HG03108 (cell line): ENCODE results near the gene PLCXD1.
"Not testable (repeated sequence)": the region's sequence is repeated elsewhere in the genome, so short reads cannot be mapped to it uniquely, and the experiment has no call there.

Experiments
- ATAC-seq: cut with Tn5 transposase; IDR thresholded peaks from one replicate; pipeline ENCODE4 v1.9.1; 2021; ENCODE audit warnings: moderate library complexity; ENCODE audit not compliant: unreplicated experiment

Gene PLCXD1

DNA sequence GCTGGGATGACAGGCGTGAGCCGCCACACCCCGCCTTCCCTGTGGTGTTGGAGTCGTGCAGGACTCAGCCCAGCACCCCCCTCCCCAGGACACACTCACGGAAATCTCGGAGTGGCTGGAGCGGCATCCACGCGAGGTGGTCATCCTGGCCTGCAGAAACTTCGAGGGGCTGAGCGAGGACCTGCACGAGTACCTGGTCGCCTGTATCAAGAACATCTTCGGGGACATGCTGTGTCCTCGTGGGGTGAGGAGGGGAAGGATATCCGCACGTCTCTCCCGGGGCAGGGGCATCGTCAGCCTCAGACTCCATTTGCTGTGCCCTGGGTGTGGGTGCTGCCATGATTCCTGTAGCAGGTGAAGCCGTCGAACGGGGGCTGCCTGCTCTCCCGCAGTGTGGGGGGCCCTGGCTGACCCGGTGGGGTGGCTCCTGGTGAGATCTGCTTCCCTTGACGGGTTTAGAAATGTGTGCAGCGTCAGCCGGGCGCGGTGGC is 10.3 kb downstream of the PLCXD1 start:
- no peak for ATAC-seq

DNA sequence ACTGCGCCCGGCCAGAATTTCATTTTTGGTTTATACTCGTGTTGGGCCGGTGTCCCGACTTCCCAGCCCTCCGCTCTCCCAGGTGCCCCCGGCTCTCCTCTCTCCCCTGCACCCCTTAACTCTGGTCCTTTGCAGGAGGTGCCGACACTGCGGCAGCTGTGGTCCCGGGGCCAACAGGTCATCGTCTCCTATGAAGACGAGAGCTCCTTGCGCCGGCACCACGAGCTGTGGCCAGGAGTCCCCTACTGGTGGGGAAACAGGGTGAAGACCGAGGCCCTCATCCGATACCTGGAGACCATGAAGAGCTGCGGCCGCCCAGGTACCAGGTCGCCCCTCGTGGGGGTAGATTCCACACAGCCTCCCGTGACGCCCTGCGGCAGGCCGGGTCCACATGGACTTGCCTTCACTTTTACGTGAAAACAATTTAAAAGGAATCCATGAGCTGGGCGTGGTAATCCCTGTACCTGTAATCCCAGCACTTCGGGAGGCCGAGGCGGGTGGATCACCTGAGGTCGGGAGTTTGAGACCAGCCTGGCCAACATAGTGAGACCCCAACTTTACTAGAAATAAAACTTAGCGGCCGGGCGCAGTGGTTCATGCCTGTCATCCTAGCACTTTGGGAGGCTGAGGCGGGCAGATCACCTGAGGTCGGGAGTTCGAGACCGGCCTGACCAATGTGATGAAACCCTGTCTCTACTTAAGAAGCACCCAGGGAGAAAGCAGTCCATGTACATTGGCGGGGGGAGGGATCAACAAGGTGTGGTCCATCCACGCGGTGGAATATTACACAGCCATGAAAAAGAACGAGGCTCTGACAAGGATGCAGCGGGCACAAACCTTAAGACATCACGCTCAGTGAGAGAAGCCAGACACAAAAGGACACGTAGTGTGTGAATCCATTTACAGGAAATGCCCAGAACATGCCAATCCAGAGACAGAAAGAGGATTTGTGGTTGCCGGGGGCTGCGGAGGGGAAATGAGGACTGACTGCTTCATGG is 12.0 kb downstream of the PLCXD1 start:
- no peak for ATAC-seq

DNA sequence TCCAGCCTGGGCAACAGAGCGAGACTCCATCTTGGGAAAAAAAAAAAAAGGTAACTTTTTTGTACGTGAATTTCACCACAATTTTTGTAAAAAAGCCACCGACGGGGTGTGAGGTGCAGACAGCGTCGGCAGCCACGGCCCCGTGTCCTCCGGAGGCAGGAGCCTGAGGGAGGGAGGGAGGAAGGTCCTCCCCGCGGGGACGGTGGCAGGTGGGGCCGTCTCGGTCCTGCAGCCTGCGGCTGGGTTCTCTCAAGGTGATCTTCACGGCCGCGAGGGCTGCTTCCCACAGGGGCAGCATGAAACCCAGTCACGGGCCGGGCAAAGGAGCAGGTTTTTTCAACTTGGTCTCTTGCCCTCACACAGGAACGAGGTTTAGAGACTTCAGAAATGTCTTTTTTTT is 14.0 kb downstream of the PLCXD1 start:
- ATAC-seq: no peak

DNA sequence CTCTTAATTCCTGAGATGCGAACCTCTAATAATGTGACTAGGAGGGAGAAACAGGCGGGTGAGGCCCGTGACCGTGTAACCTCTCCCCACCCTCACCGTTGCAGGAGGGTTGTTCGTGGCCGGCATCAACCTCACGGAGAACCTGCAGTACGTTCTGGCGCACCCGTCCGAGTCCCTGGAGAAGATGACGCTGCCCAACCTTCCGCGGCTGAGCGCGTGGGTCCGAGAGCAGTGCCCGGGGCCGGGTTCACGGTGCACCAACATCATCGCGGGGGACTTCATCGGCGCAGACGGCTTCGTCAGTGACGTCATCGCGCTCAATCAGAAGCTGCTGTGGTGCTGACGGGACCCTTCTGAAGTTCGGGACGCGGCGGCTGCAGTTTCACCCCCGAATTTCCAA is 17.8 kb downstream of the PLCXD1 start:
- no peak for ATAC-seq

DNA sequence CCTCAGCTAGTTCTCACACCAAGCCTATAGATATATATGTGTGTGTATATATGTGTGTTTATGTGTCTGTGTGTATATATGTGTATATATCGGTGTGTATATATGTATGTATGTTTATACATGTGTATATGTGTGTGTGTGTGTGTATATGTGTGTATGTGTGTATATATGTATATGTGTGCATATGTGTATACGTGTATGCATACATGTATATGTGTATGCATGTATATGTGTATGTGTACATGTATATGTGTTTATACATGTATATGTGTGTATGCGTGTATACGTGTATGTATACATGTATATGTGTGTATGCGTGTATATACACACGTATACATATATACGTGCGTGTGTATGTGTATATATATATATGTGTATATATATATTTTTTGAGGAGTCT is 19.2 kb downstream of the PLCXD1 start:
- ATAC-seq: no peak

DNA sequence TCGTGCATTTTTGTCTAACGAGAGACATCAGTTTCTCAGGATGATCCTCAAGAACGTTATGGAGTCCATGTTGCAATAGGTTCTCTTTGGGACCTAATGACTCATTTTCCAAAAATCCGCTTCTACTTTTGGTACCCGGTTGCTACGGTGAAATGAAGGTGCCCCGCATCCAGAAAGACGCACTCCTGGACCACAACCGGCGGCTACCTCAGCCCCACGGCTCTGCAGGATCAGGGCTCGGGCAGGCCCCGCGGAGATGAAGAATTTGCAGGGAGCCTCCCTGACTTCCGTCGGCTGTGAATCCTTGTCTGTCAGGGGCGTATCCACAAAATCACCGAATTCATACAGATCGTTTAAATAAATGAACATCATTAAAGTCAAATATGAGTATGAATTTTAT is 21.8 kb downstream of the PLCXD1 start:
- ATAC-seq: no peak

DNA sequence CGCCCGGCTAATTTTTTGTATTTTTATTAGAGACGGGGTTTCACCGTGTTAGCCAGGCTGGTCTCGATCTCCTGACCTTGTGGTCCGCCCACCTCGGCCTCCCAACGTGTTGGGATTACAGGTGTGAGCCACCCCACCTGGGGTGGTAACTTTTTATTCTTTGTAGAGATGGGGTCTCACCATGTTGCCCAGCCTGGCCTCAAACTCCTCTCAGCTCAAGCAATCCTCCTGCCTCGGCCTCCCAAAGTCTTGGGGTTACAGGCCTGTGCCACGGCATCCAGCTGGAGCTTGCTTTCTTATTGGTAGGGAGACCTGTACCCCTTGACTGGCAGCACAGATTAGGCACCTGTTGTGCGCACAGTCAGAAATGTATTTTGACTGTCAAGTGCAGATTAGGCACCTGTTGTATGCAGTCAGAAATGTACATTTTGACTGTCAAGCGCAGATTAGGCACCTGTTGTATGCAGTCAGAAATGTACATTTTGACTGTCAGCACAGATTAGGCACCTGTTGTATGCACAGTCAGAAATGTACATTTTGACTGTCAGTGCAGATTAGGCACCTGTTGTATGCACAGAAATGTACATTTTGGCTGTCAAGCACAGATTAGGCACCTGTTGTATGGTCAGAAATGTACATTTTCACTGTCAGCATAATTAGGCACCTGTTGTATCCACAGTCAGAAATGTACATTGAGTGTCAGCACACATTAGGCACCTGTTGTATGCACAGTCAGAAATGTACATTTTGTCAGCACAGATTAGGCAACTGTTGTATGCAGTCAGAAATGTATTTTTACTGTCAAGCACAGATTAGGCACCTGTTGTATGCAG is 24.8 kb downstream of the PLCXD1 start:
- ATAC-seq: not testable (repeated sequence)

DNA sequence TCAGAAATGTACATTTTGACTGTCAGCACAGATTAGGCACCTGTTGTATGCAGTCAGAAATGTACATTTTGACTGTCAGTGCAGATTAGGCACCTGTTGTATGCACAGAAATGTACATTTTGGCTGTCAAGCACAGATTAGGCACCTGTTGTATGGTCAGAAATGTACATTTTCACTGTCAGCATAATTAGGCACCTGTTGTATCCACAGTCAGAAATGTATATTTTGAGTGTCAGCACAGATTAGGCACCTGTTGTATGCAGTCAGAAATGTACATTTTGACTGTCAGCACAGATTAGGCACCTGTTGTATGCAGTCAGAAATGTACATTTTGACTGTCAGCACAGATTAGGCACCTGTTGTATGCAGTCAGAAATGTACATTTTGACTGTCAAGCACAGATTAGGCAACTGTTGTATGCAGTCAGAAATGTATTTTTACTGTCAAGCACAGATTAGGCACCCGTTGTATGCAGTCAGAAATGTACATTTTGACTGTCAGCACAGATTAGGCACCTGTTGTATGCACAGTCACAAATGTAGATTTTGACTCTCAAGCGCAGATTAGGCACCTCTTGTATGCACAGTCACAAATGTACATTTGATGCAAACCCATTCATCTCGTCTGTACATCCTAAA is 25.6 kb downstream of the PLCXD1 start:
- ATAC-seq: not testable (repeated sequence)

DNA sequence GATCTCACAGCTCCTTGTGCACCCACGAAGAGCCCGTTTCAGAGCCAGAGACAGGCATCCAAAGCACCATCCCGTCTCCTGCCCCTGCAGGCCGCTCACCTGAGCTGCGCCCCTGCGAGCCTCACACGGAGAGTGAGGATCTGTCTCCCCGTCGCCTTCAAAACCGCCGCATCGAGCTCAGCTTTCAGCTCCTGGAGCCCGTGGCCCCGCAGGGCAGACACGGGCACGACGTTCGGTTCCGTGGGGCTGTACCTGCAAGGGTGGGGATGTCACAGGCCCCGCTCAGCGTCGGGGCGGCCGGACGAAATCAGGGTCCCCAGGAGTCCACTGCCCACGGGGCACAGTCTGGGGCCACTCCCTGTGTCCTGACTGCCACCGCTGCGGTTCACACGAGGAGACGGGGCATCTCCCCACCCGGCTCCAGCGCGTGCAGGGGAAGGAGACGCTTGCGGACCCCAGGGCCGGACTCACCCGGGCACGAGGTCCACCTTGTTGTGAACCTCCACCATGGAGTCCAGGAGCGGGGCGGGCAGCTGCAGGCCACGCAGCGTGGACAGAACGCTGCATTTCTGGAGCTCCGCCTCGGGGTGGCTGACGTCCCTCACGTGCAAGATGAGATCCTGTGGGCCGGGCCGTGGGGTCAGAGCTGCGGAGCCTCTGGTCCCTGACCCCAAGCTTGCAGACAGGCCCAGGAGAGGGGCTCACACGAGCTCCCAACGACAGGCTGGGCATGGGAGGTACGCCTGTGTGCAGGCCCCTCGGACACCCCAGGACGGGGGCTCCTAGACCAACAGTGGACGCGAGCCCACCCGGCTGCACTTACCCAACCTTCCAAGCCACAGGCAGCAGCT is 26.3 kb downstream of the PLCXD1 start:
- ATAC-seq: no peak

DNA sequence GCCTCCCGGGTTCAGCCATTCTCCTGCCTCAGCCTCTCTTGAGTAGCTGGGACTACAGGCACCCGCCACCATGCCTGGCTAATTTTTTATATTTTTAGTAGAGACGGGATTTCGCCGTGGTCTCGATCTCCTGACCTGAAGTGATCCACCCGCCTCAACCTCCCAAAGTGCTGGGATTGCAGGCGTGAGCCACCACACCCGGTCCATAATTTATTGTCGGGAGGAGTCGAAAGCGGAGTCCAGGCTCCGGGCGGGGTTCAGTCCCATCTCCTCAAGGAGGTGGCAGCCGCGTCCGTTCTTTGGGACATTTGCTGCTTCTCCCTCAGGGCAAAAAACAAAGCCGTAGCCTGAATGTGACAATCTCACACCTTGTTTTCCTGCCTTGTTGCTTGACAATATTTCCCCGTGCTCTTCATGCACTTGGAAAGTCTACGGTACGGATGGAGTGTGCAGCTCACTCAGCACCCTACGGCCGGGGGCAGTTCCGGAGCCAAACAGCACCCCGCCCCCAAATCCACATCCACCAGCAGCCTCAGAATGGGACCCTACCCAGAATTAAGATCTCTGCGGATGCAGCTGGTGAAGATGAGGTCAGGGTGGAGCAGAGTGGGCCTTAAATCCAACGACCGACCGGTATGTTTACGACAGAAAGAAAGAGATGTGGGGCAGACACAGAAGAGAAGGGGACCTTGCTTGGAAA is 27.8 kb downstream of the PLCXD1 start:
- ATAC-seq: no peak

DNA sequence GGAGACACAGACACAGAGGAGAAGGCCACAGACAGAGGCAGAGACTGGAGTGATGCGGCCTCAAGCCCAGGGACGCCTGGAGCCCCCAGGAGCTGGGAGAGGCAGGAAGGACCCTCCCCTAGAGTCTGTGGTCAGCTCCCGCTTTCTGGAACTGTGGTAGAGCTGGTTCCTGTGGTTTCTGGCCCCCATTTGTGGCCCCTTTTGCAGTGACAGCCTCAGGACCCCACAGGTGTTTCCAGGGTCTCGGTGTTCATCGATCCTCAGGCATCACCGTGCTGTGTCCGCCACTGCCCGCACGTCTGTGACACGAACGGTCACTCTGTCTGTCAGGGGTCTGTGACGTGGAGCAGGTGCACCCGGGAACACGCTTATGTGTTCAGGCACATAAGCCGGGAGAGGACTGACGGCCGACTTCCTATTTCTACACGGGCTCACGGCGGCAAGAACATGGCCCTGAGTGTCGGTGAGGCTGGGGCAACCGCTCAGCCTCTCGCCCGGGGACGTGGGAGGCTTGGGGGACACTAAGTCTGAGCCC is 29.5 kb downstream of the PLCXD1 start:
- no peak for ATAC-seq

DNA sequence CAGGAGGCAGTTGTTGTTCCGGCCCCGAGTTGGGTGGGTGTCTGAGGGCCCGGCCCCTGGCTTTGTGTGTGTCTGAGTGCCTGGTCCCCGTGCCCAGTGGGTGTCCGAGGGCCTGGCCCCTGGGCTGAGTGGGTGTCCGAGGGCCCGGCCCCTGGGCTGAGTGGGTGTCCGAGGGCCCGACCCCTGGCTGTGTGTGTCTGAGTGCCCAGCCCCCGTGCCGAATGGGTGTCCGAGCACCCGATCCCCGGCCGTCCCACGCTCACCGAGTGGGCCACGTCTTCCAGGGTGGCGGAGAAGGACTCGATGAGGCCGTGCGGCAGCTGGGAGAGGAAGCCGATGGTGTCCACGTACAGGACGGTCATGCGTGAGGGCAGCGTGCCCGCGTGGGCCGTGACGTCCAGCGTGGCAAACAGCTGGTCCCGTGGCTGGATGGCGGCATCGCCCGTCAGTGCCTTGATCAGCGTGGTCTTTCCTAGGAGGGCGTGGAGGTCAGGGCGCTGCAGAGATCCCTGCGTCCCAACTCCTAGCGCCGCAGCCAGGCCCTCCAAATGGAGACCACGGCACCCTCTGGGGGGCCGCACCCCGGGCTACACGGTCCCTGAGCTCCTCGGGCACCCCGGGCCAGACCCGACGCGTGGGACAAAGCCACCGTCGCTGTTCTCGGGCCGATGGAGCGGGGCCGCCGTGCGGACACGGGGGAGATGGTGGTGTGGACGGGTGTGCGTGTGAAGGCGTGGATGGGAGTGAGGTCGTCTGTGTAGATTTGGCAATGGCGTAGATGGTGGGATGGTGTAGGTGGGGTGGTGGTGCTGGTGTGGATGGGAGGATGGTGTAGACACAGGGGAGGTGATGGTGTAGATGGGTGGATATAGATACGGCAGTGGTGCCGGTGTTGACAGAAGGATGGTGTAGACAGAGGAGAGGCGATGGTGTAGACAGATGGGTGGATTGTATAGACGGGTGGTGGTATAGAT is 30.3 kb downstream of the PLCXD1 start:
- ATAC-seq: no peak

DNA sequence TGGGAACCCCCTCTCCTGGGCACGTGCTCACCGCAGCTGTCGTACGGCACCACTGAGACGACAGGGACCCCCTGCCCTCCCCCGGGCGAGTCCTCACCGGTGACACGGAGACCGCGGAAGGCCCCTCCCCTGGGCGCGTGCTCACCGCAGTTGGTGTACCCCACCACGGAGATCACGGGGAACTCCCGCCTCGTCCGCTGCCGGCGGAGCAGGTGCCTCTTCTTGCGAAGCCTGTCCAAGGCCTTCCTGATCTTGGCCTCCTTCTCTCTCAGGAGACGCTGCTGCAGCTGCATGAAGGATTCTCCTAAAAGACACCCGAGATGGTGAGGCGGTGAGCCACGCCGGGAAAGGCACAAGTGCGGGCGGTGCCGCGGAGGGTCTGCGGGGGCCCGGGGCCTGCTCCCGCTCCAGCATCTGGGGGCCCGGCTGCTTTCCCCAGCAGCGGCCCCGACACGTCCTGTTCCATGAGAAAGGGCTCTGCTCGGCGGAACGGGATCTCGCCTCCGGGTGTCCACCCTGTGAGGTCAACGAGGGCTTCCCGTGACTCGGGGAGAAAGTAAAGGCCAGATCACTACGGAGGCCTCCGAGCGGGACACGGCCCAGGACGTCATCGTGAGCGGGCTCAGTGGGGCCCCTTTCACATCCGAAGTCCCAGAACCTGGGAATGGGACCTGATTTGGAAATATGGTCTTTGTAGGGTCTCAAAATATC is 31.6 kb downstream of the PLCXD1 start:
- ATAC-seq: no peak

DNA sequence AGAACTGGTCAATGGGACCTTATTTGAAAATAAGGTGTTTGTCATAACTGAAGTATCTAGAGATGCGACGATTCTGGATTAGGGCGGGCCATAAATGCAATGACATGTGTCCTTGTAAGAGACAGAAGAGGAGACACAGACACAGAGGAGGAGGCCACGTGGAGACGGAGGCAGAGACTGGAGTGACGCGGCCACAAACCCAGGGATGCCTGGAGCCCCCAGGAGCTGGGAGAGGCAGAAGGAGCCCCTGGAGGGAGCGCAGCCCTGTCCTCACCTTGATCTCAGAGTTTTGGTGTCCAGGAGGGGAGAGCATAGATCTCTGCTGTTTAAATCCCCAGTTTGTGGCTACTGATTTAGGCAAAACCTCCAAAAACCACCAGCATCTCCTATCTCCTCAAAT is 32.4 kb downstream of the PLCXD1 start:
- no peak for ATAC-seq

DNA sequence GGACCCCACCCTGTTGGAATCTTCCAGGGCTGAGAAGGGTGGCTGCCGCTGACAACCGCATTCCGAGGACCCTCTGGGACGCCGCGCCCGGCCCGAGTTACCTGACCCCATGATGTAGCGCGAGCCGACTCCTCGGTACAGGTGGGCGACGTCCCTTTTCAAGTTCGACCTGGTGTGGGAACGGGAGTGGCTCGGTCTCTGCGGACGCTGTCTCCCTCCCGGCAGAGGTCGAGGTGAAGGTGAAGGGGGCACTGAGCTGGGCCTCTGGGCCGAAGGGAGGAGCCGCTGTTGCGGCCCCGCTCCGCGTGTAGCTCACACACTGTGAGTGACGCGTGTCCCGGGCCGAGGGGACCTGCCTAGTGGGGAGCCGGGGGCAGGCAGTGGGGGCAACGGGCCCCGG is 32.9 kb downstream of the PLCXD1 start:
- no peak for ATAC-seq

DNA sequence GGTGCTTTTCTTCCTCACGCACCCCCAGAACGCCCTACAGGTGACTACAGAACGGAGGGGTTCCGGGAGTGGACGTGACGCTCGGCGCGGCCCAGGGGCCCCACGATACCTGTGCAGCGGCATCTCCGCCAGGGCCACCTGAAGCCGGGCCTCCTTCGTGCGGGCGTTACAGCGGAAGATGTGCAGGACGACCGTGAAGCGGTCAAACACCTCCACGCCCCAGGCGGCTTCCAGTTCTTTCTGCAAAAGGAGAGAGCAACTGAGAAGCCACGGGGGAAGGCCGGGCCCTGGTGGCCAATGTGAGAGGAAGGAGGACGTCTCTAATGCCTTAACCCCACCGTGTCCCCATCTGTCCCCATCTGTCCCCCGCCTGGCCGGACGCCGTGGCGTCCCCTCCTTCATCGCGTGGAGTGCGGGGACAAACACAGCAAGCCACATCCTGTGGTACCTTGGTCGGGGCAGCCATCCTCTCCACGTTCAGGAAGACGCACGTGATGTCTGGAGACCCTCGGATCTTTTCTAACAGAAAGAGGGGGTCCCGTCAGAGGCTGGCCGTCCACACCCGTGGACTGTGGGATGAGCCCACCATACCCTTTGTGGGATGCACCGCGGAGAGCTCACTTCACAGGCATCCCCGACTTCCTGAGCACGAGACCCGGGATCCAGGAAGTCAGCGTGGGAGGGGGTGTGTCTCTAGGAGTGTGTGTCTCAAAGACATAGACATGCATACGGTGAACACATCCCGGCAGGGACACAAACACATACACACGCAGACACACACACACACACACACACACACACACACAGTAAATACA is 33.8 kb downstream of the PLCXD1 start:
- ATAC-seq: no peak
